GM21381 (cell line): ENCODE data around the gene GABBR2.

ENCODE experiments used
- ATAC-seq: cut with Tn5 transposase; IDR thresholded peaks from one replicate; pipeline ENCODE4 v1.9.1; 2021; ENCODE audit warnings: mild to moderate bottlenecking, moderate library complexity; ENCODE audit not compliant: unreplicated experiment

GABBR2 gene

DNA sequence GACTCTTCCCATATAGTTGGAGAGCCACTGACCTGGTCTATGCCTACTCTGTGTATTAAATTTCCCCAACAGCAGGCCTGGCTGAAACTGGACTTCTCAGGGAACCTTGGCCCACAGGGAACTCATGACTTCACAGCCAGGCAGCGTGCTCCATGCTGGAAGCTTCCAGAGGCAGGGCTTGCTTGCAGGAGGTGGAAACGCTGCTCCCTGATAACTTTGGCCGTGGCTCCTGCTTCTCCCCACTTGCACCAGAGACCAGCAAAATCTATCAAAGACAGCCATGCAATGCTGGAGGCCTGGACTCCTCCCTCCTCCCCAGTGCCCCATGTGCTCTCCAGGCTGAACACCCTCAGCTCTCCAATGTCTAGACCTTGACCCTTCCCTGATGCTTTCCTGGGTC lies 137.1 kb downstream of the GABBR2 start:
- ATAC-seq, result no peak

DNA sequence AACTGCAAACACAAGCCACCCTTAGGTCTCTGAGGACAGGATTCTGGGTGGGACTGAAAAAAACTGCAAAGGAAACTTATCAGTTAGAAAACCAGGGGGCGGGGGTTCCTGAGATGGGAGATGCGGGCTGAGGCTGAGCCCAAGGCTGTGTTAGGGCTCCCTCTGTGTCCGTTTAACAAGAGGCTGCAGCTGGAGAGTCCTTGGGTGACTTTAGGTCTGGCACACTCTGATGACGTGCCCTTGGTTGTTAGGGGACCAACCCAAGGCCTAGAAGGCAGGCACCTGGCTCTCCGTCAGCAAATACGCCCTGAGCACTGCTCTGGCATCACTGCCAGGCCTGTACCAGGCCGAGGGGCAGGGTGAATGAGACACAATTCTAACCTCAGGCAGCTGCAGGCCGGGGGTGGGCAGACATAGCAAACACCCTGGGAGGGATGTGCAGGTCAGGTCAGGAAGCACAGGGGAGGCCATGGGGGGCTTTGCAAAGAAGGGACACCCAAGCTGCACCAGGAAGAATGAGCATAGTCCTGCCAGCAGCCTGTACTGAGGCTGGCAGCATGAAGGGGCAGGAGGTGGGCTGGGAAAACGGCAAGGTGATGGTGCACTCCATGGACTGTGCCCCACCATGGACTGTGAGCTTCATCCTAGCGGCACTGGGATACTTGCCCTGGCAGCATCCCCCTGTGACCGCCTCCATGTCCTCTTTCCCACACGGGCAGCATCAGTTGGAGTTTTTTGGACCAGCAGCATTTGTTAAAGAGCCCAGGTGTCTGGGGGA lies 137.9 kb downstream of the GABBR2 start:
- no peak for ATAC-seq

DNA sequence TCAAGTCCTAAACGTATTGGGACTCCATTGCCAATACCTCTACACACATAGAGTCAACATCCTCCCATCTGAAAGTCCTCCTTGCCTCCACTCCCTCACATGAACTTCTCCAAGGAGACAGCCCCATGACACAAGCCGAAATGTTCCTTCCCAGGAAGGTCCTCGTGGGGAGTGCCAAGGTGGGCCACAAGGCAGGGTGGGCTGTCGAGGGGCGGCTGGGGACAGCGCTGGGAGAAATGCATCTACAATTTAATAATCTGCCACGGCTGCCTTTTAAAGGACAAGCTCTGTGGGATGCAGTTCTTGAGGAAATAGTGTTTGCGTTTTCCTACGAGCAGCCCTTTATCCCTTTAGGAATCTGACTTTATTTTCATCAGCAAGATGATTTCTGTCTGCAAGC lies 138.7 kb downstream of the GABBR2 start:
- ATAC-seq, result no peak

DNA sequence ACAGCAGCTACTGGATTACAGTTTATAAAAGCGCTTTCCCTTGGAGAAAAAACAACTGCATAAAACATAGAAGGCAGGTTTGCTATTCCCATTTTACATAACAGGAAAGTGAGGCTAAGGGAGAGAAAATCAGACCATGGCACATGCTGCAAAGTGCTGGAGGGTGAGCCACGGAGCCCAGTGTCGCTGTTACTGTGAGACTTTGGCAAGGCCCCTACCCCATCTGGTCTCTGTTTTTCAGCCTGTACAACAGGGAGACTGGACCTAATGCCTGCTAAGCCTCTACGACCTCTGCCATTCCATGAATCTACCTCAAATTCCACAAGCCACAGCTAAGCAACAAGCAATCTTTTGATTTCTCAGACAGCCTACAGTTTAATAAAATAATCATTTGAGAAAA lies 139.2 kb downstream of the GABBR2 start:
- ATAC-seq, result no peak

DNA sequence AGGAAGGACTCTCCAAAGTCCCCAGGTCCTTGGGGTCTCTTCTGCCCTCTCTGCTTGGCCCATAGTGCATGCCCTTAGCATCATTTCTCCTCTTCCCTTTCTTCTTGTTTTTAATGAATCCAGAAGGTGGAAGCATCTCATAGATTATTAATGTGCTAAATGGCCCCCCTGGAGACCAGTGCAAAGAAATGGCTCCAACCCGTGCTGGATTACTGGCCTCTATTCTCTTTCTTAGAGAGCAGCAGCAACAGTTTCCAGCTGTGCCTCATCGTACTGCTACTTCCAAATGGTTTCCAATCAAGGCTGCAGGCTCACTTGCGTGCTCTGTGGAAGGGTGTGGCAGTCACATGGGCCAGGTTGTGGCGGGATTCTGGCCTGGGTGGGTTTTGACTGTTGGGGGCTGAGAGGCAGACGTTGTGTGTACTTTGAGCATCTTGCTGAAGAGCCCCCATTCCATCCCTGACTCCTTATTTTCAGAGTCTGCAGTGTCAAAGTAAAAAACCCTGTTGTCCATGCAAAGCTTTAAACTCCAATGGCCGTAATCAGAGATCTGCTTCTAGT lies 139.7 kb downstream of the GABBR2 start:
- no peak for ATAC-seq

DNA sequence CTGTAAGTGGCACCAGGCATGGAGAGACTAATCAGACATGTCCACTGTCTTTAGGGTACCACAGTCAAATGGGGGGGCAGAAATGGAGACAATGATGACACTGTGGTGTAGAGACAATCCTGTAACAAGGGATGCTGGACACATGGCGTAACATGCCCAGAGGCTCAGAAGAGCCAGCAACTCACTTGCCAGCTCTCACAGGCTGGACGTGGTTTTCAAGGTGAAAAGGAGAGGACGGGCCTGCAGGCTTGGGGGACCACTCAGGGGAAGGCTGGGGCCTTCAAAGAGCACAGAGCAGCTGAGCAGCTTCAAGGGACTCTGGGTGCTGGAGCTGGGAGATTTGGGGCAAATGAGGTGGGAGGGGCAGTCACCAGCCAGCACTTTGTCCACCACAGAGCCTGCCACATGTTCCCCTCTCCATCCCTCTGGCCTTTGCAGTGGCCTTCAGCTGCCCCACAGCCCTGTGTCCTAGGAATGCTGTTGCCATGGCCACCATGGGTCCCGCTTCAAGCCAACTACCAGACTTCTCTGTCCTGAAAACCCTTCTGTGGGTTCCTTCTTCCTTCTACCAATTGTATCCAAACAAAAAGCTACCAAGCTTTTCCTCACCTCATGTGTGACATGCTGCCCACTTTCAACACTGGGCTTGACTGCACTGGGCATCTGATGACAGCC lies 140.4 kb downstream of the GABBR2 start:
- ATAC-seq, result no peak

DNA sequence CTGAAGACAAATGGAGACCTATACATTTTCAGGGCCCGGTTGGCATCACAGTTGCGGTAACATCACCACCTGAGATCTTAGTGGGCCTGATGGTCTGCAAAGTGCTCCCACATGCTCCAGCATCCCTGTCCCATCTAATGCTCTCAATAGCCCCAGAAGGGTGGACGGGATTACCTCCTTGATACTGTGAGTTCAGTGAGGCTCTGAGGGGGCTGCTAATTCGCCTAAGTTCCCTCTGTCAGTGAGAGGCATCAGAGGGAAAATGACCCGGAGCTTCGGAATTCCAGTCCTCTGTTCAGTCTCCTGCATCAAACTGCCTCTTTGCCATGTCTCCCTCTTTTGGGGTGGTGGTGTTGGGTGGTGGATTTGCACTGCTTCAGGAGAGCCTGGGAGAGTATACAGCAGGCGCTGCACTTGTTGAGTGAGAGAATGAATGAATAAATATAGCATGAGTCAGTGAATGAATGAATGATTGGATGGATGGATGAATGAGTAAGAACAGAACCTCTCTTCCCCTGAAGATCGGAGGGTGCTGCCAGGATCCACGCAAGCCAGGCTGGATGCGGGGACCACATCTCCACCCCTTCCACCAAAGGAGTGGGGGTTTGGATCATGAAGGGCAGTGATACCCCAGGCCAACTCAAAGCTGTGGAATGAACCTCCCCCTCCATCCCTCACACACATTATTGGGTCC lies 141.0 kb downstream of the GABBR2 start:
- no peak for ATAC-seq

DNA sequence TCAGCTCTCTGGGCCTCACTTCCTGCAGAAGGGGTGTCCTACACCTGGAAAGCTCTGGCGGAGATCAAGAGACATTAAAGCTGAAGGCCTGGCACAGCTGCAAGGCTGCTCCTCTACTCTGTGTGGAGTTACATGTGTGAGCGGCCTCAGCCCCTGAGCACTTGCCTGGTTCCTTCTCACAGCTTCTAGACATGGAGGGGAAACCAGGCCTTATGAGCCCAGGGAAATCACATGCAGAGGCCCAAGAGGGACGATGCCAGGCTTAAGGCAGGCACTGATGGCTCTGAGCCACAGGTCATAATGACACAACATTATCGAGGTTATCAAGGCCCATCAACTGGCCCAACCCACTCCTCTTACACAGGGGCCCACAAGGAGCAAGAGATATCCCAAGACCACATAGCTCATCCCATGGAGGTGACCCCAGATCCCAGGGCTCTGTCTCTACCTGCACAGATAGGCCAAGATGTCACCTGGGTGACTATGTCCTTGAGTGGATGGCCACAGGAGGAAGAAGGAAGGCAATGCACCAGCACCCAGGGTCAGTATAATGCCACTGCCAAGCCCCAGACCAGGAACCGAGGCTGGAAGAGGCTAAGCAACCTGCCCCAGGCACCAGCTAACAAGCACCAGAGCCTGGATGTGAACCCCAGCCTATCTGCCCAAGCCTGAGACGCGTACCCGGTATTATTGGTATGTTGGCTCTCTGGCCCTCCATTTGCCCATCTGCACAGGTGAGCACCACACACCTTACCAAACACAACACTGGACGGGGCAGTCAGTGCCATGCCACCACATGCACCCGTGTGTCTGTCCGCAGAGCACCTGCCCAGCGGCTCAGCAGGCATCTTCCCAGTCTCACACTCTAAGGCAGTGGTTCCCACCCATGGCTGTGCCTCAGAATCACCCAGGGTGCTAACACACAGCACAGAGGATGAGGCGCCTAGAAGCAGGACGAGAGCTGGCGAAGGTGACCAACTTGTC lies 143.3 kb downstream of the GABBR2 start:
- ATAC-seq, result no peak

DNA sequence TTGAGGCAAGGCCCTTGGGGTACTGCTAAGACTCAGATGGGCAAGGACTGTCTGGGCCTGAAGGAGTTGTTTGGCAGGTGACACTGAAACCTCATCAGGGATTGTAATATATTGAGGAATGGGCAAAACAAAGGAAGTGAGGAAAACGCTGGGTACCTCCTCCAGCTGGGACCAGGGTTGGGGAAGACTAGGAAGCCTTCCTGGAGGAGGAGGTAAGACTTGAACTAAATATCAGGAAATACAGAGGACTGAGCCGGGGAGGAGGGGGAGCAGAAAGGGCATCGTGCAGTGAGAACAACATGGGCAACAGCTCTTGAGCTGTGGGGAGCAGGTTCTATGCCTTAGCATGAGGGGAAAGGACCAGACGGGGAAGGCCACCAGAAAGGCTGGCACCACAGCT lies 144.0 kb downstream of the GABBR2 start:
- ATAC-seq, result no peak

DNA sequence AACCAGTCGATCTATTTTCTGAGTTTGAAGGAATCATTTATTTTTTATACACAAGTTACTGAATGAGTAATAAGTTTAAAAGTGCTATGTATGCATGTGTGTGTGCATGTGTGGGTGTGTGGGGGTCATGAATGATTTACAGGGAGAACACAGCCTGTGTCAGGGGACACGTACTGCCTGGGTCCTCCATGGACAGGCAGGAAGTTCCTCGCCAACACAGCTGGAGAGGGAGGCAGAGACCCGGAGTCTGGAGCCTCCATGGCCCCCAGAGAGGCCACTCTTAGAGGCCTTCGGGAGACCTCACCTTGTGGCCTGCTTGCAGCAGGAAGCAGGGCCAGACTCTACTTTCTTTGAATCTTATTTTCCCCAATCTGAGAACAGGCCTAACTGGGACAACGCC lies 144.7 kb downstream of the GABBR2 start:
- no peak for ATAC-seq

DNA sequence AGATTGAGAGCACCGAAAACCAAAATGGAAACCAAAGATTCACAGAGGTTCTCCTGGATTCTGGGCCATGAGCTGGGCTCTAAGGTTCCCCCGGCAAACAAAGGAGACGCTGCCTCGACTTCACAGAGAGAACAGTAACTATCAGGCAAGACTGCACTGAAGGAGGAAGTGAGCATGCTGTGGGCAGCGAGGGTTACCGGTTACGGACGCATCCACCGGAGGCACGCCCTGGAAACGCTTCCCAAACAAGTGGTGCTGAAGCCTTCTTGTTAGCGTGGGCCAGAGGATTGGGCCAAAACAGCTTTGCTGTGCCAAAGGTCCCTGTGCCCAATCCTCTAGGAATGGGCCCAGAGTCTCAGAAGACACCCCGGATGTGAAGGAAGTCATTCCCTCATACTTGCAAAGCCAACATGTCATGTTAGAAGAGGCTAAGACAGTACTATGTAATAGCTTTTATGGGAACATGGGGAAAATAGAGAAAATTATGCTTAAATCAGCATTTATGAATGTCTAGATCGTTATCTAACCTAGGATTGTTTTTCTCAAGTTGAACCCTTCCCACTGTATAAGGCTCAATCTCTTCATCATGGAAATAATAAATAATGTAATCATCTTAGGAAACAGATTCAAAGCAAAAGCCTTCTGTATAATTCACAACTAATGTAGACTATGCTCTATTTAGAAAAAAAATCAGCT lies 145.4 kb downstream of the GABBR2 start:
- no peak for ATAC-seq

DNA sequence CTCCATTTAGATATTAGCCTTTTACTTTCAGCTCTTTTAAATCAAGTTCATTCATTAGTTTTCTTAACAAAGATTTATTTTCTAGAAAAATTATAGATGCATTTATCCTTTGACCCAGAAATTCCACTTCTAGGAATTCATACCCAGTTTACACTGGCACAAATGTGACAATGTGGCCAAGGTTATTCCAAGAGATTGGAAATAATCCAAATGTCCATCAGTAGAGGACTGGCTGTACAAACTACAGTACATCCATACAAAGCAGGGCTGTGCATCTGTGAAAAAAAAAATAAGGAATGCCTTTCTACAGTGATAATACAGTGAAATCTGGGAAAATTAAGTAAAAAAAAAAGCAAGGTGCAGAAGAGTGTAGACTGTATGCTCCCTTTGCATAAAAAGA lies 149.2 kb downstream of the GABBR2 start:
- no peak for ATAC-seq

DNA sequence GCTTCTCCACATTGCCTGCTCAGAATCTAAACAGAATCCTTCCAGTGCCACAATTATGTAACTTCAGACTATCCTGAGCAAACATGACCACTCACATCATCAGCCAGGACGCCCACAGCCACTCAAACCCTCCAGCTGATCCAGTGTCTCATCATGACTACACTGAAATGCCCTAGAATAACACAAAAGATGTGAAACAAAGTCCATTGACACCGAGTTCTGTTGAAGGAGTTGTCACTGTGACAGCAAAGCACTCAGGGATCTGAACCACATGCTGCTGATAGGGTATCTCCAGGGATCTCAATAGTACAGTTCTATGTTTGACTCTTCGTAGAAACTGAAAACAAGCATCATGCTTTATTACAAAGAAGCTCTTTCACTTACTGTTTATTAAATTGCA lies 150.2 kb downstream of the GABBR2 start:
- no peak for ATAC-seq

DNA sequence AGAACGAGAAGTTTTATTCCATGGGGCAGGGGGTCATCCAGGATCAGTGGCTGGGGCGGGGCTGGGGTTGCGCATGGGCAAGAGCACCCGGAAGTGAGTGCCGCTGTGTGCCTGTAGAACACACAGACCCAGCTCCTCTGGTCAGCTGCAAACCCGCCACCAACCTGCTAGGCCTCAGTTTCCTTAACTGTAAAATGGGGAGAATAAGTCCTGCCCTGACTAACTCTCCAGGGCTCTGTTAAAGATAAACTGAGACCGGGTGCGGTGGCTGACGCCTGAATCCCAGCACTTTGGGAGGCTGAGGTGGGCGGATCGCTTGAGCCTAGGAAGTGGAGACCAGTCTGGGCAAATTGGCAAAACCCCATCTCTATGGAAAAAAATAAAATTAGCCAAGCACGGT lies 152.2 kb downstream of the GABBR2 start:
- no peak for ATAC-seq

DNA sequence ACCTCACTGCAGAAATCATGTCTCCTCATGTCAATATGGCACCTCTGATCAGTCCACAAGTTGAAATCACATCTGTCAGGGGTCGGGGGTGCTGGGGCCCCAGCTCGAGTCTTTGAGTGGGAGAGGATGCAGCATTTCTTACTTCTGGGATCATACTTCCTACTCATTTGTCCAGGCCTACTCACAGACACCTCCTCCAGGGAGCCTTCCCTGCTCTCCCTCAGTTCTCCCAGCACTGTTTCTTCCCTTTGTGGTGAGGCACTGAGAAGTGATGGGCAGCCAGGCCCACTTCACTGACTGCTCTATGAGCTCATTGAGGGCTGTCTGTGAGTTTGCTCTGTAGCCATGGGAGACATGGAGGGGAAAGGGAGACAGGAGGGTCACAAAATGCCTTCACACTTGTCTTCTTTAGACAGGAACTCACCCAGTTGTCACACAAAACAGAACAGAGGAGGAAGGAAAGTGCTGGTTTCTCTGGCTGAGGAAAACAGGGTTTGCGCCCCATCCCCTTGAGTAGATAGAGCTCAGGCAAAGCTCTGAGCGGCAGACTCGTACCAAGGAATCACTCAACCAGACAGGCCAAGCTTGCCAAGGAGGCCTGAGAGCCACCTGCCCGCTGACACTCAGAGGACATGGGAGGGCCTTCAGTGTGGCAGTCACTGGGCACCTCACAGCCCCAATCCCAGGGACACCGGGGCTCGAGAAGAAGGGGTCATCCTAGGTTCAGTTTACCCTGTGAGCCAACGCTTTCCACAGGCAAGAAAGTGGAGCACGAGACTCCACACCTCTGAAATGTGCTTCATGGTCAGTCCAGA lies 152.9 kb downstream of the GABBR2 start:
- no peak for ATAC-seq

DNA sequence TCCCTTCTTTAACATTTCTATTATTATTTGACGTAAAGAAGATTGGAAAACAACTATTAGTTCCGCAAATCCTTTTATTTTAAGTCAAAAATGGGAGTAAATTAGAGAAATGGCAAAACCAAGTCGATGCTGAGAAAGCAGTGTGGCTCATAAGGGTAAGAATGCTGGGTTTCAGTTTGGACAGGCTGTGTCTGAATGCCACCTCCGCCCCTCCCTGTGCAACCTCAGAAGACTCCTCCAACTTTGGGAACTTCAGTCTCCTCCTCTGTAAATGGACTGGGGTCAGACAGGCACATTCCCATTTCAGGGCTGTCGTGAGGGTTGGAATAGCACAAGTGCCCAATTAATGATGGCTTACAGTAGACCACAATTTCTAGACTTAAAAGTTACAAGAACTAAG lies 154.0 kb downstream of the GABBR2 start:
- no peak for ATAC-seq

DNA sequence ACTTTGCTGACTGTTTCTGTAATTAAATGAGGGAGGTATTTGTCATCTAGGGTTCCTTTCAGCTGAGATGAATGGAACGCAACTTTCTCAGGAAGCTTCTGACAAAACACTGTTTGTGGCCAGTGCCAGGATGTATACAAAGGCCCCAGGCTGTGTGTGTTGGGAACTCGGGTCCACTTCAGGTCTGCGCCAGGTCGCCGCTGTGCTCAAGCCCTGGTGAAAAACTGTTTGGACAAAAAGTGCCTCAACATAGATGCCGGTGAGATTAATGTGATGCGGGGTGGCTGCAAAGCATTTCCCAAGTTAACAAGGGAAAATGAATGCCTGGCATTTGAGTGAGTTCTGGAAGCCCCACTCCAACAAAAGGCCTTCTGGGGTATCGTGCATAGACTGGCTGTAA lies 156.4 kb downstream of the GABBR2 start:
- ATAC-seq, result no peak

DNA sequence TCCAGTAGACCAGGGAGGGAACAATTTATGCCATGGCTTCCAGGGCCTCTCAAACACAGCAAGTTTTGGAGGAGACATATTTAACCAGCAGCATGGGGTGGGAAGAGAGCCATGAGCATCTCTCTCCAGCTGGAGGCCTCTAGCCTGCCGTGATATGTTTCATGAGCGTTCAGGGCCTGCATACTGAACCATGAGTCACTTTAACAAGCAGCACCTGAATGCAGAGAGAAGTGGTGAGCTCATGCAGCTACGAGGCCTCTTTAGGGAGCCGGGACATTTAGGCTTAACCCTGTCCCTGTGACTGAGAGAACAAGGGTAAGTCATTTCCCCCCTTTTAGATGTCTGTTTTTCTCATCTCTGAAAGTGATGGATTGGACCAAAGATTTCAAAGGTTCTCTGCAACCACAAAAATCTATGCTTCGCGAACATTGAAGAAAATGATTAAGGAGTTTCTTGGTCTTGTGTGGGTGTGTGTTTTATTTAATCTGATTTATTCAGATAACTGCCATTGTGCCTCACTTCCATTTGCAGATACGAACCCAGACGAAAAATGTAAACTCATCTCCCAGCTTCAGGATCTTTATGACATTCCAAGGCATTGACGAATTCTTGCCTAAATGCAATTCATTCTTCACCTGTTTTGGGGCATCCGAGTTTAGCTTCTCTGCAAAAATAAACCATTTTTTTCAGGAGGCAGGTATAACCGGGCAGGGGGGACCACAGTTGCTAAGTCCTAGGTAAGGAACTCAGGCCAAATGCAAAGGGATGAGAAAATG lies 157.0 kb downstream of the GABBR2 start:
- ATAC-seq, result no peak
